Forelimb muscle (tissue), 1 donor: ENCODE measurements around the gene CD22. TPM values are rescaled to one million over a fixed set of nuclear protein-coding genes. Genes with fewer than 3 reads are reported as not detected.
A peak's percentile ranks its signal among the peaks of the same experiment; 100 is the strongest.
"Not testable (repeated sequence)": the region's sequence is repeated elsewhere in the genome, so short reads cannot be mapped to it uniquely, and the experiment has no call there.

Experiments
- DNase-seq: peaks from one replicate; pipeline ENCODE4 v3.0.0-alpha.2; 2013; ENCODE audit warnings: low read depth
- polyA plus RNA-seq: library from polyadenylated mRNA; unstranded; fragments of 120-200 nt; gene quantifications from one replicate; pipeline ENCODE4 v1.2.1, GENCODE V29; 2013; ENCODE audit not compliant: insufficient read length

CD22 gene
- polyA plus RNA-seq, 1 donor, result 0.82 TPM

DNA sequence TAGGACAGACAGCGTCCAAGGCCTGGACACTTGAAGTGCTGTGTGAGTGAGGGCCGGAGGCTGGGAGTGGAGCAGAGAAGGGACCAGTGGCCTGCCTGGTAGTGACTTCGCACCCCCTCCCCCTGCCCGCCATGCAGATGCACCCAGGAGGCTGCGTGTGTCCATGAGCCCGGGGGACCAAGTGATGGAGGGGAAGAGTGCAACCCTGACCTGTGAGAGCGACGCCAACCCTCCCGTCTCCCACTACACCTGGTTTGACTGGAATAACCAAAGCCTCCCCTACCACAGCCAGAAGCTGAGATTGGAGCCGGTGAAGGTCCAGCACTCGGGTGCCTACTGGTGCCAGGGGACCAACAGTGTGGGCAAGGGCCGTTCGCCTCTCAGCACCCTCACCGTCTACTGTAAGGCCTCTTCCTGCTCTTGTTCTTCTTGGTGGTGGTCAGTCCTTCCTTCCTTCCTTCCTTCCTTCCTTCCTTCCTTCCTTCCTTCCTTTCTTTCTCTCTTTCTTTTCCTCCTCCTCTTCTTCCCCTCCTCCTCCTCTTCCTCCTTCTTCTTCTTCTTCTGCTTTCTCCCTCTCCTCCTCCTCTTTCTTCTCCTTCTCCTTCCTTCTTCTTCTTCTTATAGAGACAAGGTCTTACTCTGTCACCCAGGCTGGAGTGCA is 12.7 kb downstream of the CD22 start:
- DNase-seq, result no peak

DNA sequence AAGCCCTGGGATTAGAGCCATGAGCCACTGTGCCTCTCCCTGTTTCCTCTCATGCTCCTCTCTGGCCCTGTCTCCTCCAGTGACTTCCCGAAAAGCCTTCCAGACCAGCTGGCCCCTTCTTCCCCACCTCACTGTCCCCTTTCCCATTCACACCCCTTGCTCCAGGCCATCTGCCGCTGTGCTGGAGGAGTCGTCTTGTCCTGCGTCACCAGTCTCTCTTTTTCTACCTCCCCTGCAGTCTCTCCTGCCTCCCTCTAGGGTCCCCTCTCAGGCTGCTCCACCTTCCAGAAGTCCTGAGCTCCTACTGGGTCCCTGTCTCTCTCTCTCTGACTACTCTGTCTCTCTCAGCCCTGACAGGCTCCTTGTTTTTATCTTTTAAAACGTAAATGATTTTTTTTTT is 13.4 kb downstream of the CD22 start:
- no peak for DNase-seq

GRCh38 chr19:35344511-35345031 is 15.6 kb downstream of the CD22 start:
- DNase-seq, result no peak

DNA sequence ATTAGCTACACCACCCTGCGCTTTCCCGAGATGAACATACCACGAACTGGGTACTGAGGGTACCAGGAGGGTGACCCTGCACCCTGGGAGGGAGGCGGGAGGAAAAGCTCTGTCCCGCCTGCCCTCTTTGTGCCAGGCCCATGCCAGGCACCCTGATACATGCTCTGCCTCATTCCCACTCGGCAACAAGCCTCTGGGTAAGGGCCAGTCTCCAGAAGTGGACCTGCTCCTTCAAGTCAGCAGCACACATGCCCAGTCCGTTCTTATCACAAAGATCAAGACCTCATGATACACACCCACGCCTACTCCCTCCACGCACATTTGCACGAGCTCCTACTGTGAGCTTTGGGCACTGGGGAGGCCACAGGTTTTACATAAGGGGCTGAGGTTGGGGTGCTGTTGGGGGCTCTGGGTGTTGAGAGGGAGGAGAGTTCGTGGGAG is 16.7 kb downstream of the CD22 start:
- no peak for DNase-seq

GRCh38 chr19:35346193-35347052 is 17.4 kb downstream of the CD22 start:
- no peak for DNase-seq

DNA sequence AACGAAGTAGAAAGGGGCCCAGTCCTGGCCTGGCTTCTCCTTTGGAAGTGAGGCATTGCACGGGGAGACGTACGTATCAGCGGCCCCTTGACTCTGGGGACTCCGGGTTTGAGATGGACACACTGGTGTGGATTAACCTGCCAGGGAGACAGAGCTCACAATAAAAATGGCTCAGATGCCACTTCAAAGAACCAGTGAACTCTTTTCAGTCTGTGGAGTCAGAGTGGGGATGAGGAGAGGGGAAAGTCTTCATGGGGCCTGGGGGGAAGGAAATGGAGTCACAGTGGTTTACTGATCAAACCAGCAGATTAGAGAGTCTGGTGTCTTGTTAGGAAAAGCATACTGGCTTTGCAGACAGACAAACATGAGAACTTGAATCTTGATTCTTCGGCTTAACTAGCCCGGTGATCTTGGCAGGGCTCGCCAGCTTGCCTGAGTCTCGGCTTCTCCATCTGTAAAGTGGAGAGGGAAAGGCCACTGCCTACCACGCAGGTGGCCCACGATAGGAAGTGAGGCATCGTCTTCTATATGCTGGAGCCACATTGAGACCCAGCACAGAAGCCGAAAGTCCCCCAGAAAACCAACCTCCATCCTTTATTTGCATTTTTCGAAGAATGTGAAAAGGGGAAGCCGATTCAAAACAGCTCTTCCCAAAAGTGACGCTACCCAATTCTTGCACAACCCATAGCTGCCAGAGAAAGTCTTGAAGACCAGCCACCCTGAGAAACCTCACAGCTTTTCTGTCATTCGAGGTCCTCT is 18.4 kb downstream of the CD22 start, which contains the start of gene FFAR1:
Gene FFAR1 (plus strand): TSS at position 732 of the 759 bp plus-strand sequence. CDS start 3,650 bp downstream, outside the sequence.
- DNase-seq, result no peak

- no peak for DNase-seq
Measured at GRCh38 chr19:35347930-35348298, 18.9 kb downstream of the CD22 start.

DNA sequence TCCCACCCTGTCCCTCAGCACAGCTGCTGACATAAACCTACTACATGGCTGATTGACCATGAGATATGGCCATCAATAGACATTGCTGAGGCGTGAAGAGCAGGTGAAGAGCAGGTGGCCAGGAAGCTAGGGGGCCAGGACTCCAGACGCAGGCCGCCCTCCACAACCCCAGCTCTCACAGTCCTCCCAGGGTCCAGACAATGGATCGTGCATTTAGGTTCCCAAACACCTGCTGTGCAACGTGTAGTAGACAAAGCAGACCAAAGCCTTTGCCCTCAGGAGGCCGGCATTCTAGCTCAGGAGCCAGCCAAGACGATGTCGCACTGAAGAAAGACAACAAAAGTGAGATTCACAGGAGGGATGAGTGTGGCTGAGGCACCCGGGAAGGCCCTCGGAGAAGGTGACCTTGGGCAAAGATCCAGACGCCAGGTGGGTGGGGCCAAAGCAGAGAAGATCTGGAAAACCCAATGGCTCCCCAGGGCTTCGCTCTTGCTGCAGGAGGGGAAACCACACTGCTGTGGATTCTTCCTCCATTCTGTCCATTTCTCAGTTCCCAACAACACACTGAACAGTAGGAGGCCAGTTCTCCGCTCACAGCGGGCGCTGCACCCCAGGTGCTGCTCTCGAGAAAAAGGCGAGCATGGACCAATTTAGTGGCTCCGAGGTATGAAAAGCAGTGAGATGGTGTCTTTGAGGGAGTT is 20.1 kb downstream of the CD22 start:
- DNase-seq, result no peak

DNA sequence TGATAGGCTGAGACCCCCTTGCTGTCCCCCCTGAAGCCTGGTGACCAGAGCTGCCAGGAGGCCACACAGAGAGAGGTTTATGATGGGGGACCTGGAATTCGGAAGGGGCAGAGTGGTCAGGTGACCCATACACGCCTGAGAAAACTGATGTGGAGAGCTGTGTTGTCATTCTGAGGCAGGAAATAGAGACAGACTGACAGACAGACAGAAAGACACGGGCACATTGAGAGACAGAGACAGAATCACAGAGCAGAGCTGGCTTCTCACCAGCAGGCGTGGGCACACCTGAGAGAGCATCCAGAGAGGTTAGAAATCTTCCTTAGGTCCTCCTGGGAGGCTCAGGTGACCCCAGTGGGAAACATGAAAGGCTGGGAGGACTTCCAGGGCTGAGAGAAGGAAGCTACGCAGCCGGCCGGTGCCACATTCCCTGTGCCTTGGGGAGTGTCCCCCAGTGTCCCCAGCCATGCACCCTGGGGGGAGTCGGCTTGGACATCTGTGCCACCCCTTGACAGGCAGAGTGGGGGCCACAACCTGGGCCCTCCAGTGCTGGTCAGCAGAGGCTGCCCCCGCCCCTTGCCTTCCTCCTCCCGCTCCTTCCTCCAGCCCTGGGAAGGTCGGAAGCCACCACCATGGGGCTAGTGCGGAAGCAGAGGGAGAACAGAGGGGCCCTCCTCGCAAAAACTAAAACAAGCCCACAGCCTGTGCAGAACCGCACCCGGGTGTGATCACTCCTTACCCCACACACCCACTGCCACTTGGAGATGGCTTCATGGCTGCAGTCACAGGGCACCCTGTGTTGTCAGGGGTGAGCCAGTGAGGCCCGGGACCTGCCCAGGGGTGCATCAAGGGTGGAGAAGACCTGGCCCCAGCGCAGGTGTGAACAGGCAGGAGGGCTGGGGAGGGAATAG is 20.9 kb downstream of the CD22 start:
- no peak for DNase-seq

DNA sequence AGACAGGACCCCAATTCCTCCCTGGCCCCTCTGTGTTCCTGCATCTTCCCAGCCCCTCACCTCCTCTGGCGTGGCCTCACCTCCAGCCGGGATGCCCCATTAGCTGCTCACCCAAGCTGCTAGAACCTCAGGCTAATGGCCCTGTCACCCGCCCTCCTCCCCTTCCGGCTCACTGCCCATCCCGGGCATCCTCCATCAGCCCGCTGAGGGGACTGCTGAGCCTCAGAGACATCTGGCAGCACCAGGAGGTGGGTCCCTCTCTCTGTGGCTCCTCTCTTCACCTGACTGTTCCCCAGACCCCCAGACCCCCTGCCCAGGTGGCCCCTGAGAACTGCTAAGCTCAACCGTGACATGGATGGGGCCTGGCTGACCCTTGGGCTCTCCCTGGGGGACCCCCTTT is 21.6 kb downstream of the CD22 start:
- no peak for DNase-seq

DNA sequence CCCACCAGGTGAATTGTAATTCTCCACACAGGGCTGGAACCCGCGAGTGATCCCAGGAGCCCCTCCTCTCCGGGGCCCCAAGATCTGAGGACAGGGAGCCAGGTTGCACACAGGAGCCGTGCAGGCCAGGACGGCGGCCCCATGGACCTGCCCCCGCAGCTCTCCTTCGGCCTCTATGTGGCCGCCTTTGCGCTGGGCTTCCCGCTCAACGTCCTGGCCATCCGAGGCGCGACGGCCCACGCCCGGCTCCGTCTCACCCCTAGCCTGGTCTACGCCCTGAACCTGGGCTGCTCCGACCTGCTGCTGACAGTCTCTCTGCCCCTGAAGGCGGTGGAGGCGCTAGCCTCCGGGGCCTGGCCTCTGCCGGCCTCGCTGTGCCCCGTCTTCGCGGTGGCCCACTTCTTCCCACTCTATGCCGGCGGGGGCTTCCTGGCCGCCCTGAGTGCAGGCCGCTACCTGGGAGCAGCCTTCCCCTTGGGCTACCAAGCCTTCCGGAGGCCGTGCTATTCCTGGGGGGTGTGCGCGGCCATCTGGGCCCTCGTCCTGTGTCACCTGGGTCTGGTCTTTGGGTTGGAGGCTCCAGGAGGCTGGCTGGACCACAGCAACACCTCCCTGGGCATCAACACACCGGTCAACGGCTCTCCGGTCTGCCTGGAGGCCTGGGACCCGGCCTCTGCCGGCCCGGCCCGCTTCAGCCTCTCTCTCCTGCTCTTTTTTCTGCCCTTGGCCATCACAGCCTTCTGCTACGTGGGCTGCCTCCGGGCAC is 22.6 kb downstream of the CD22 start:
- no peak for DNase-seq

DNA sequence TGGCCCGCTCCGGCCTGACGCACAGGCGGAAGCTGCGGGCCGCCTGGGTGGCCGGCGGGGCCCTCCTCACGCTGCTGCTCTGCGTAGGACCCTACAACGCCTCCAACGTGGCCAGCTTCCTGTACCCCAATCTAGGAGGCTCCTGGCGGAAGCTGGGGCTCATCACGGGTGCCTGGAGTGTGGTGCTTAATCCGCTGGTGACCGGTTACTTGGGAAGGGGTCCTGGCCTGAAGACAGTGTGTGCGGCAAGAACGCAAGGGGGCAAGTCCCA is 23.1 kb downstream of the CD22 start:
- DNase-seq, result no peak

- DNase-seq, result no peak
Measured at GRCh38 chr19:35352448-35353304, 23.7 kb downstream of the CD22 start.

DNA sequence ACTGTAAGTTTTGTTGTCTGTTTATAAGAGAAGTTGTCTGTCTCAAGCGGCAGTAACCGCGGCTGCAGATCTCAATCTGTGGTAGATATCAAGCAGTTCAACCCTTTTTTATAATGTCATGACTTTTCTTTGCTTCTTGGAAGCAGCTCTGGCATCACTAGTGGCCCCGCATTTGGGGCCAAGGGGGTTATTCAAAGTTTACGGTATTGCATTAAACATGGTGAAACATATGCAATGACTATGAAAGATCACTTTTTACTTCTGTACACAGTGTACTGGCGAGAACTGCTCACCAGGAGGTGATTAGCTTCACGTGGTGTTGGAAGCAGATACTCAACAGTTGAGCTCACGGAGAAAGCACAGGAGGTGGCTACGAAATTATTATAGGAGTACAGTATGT is 24.6 kb downstream of the CD22 start:
- no peak for DNase-seq

GRCh38 chr19:35354898-35355297 is 25.9 kb downstream of the CD22 start:
- DNase-seq, result no peak

GRCh38 chr19:35355791-35356460 is 26.9 kb downstream of the CD22 start:
- no peak for DNase-seq

DNA sequence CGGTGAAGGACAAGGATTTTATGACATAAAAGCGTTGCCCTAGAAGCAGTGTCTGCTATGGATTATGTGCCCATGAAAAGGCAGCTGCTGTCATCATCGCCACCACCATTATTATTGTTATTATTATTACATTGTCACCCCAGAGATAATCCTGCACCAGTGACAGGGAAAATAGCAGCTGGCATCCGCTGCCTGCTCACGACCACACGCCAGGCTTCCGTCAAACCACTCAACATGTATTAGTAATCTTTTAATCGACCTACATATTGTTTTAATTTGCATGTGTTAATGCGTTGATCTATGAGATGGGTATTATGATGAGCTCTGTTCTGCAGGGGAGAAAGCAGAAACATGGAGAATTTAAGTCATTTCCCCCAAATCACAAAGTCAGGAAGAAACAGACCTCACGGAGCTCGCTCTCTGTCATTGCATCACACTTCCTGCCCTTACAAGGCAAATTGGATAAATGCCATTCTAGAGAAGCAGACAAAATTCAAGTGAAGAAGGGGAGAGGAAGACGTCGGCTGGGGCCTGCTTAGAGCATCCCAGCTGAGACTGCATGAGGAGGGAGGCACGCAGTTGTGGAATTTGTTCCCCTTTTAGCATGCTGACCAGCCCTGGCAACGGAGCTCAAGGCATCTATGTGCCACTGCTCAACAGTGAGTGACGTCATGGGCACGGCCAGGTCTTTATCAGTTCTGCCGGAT is 29.0 kb downstream of the CD22 start, which contains the start of gene FFAR3:
Gene FFAR3 (plus strand): TSS at position 594 of the 707 bp plus-strand sequence. CDS start 431 bp downstream, outside the sequence.
- DNase-seq, result peak; percentile 35

- not testable (repeated sequence) for DNase-seq
Measured at GRCh38 chr19:35358834-35359233, 29.8 kb downstream of the CD22 start.
